Kidney glomerular epithelial cell (primary cell): Measurements from ENCODE around the gene PPP1R12B.
"Not testable (repeated sequence)": the region's sequence is repeated elsewhere in the genome, so short reads cannot be mapped to it uniquely, and the experiment has no call there.

Experiments used
- DNase-seq: peaks from one replicate; lab custom pipeline; 2025; lab: John Stamatoyannopoulos, UW

The PPP1R12B gene

DNA sequence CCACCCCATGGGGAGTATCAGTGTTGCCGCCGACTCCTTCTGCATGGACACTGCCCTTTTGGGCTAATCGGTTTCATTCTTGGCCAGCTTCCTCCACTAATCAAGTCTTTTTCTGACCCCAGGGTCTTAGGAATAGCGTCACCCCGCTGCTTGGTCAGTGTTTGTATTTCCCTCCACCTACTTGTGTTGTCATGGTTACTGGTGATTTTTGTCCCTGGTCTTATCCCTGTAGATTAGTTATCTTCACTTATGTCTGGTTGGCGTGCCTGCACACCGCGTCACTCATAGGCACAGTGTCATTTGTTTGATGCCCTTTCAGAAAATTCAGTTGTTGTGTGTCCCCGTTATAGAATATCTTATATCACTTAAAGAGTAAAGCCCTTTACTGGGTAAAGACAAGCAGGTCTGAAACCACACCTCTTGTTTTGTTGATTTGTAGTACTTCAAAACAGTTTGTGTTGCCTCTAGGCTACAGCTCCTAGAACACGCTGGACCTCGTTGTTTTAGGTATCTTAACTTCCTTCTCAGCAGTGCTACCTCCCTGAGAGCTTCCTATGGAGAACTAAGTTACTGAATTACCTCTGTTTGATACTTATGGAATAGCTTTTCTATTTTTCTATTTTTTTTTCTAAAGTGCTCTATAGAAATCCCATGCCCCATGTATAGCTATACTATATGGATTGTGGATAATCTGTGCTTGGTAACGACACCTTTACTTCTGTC lies 868 bp downstream of the PPP1R12B start:
- DNase-seq, result peak; percentile 50

DNA sequence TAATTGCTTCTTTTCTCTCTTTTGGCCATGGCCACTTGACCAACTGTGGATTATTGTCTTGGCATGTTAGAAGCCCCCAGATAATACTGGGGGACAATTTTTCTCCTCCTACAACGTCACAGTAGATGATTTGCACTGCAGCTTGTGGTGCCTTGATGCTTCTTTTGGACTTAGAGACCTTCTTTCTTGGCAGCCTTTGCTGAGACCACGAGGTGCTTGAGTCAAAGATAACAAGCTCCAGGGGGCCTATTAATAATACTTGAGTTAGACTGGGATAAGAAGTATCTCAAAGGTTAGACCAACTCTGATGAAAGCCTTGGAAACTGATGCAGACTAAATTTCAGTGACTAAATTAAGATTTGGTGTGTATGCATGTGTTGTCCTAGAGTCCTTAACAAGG lies 3.2 kb downstream of the PPP1R12B start:
- DNase-seq, result no peak

DNA sequence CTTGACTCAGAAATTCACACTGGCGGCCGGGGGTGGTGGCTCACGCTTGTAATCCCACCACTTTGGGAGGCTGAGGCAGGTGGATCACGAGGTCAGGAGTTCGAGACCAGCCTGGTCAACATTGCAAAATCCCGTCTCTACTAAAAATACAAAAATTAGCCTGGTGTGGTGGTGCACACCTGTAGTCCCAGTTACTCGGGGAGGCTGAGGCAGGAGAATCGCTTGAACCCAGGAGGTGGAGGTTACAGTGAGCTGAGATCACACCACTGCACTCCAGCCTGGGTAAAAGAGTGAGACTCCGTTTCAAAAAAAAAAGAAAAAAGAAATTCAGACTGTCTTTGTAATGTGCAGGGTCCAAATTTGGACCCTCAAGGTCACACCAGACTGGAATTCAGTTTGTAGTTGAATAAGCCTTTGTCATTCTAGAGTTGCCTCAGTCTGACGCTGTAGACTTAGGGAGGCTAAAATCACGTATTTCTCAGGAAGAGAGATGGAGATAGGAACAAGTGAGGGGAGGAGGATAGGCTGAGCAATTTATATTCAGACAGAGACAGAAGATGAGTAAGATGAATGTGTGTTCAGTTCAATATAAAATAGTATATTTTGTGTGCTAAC lies 4.2 kb downstream of the PPP1R12B start:
- not testable (repeated sequence) for DNase-seq

DNA sequence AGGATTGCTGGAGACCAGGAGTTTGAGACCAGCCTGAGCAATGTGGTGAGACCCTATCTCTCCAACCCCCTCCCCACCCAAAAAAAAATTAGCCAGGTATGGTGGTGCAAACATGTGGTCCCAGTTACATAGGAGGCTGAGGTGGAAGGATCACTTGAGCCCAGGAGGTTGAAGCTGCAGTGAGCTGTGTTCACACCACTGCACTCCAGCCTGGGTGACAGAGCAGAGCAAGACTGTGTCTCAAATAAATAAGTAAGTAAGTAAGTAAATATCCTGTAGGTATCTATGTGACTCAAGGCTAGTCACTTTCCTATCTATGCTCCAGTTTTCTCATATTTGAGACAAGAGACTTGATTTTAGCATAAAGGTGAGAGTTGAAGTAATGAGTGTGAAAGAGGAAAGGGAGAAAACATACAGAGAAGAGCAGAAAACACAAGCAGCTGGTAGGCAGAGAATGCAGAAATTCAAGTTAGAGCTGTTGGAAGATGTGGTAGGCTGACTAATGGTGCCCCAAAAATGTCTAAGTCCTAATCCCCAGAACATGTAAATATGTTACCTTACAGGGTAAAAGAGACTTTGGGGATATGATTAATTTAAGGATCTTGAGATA lies 7.5 kb downstream of the PPP1R12B start:
- DNase-seq, result no peak

DNA sequence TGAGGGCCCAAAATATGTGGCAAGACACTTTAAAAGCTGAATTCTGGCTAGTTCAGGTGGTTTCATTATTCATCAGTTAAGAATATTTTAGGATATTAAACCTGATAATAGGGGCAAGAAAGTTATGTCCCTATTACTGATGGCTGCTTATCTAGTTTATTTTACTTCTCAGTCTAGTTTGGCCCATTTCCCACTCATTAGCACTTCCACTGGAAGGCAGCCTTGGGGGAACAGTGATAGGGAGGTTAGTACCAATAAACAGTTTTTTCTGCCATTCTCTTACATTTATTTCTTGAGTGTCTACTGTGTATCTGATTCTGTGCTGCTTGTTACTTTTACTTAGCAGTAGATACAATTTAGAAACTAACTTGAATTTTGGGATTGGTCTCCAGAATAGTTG lies 9.0 kb downstream of the PPP1R12B start:
- DNase-seq, result no peak

DNA sequence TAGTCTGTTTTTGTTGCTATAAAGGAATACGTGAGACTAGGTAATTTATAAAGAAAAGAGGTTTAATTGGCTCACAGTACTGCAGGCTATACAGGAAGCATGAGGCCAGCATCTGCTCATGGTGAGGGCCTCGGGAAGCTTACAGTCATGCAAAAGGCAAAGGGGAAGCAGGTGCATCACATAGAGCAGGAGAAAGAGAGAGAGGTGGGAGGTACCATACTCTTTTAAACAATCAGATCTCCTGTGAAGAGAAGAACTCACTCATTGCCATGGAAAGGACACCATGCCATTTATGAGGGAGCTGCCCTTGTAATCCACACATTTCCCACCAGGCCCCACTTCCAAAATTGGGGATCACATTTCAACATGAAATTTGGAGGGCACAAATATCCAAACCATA lies 12.7 kb downstream of the PPP1R12B start:
- DNase-seq, result no peak

DNA sequence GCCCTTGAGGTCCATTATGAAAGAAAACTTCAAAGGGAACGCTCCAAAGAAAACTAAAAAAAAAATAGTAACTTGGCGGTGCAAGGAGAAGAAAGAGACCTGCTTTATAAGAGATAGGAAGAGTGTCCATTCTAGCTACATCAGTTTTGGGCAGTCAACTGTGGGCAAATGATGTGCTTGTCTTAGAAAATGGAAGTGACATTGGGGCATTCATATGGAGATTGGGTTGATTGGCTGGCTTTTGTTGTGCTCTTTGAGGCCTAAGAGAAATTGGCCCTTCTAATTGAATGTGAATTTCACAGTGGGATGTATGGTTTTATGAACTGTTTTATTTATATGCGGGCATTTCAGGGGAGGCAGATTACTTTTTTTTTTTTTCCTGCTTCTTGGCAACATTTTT lies 13.2 kb downstream of the PPP1R12B start:
- DNase-seq, result no peak

DNA sequence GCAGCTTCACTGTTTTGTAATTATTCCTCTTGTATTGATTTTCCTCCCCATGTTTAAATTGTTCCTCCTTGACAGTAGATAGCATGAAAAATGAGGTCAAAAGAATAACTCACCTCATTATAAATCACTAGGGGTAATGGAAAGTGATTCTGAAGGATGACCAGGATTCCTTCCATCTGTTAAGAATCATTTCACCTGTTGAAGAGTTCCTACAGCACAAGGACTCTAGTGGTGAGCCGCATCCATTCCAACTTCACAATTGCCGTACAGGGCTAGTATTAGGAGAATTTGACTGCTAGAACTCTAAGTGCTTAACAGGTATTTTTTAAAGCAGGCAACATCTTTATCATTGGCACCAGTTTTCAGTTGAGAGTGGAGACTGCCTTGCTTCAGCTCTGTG lies 13.7 kb downstream of the PPP1R12B start:
- no peak for DNase-seq

DNA sequence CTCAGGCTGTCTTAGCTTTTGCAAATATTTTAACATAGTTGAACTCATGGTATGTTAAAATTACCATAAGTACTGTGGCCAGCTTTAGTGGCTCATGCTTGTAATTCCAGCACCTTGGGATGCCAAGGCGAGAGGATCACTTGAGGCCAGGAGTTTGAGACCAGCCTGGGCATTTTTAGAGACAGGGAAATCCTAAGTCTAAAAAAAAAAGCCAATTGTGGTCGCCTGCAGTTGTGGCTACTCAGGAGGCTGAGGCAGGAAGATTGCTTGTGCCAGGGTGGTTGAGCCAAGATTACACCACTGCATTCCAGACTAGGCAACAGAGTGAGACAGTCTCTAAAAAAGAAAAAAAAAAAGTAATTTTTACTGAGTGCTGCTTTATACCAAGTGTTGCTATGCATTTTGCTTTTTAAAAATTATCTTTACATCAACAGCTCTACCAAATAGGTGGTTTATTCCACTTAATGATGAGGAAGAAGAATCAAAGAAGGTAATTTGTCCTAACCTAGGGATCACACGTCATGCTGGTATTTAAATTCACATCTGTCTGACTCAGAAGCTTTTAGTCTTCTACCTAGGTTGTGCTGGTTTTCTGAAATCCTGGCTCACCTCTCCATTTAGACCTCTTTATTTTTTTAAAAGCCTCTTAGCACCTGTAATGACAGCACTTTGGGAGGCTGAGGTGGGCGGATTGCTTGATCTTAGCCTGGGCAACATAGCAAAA lies 16.8 kb downstream of the PPP1R12B start:
- no peak for DNase-seq

DNA sequence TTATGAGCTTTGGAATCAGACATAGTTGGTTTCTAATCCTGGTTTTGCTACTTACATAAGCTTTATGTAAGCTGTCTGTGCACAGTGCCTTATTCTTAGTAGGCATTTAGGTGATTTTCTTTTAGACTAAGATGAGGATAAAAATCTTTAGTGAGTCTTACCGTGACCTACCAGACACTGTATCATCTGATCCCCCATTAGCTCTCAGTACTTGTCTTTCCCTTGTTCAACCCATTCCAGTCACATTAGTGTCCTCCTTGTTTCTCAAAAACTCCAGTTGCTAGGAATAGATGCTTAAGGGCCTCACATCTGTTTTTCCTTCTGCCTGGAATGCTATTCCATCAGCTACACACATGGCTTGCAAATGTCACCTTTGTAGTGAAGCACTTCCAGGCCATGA lies 18.8 kb downstream of the PPP1R12B start:
- no peak for DNase-seq

DNA sequence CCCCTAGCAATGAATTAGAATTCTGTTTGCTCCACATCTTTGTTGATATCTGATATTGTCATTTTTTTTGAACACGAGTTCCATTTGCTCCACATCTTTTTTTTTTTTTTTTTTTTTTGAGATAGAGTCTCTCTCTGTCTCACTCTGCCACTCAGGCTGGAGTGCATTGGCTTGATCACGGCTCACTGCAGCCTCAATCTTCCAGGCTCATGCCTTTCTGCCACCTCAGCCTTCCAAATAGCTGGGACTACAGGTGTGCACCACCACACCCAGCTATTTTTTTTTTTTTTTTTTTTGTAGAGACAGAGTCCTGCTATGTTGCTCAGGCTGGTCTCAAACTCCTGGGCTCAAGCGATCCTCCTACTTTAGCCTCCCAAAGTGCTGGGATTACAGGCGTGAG lies 22.4 kb downstream of the PPP1R12B start:
- not testable (repeated sequence) for DNase-seq

DNA sequence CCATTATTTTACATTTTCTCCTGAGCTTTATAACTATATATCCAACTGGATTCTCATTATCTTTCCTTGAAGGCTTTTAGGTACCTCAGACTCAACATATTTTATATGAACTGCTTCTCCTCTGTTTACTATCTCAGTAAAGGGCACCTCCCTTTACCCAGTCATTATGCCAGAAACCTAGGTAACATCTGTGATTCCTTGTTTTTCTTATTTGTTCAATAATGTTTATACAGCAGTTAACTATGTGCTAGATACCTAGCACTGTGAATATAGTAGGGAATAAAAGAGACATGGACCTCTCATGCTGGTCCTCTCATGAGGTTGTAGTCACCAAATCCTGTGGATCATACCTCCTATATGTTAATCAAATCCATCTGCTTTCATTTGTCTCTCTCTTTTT lies 25.6 kb downstream of the PPP1R12B start:
- no peak for DNase-seq

DNA sequence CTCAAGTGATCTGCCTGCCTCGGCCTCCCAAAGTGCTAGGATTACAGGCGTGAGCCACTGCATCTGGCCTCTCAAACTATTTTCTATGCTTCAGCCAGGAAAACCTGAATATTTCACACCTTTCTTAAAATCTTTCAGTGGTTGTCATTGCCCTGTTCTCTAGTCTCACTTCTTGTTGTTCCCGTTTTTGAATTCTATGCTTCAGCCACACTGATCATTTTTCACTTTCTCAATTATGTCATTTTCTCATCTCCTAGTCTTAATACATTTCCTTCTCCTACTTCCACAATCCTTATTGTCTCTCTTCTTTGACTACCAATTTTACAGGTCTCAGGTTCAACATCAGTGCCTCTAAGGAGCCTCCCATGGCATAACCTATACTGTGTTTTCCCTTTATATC lies 26.7 kb downstream of the PPP1R12B start:
- not testable (repeated sequence) for DNase-seq

DNA sequence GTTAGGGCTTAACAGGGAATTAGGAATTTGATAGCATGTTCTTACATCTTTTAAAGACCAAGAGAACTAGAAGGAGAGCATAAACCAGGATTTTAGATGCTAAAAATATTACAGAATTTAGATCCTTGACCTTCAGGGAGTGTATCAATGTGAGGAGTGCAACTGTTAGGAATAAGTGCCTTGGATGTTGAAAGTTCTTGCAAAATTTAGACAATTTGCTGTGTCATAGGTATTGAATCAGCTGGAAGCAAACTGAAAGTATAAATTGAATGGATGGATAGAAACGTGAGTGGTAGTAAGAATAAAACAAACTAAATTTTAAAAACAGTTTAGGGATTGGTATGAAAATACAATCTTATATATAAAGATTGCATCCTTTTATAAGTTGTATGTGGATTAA lies 27.7 kb downstream of the PPP1R12B start:
- no peak for DNase-seq

DNA sequence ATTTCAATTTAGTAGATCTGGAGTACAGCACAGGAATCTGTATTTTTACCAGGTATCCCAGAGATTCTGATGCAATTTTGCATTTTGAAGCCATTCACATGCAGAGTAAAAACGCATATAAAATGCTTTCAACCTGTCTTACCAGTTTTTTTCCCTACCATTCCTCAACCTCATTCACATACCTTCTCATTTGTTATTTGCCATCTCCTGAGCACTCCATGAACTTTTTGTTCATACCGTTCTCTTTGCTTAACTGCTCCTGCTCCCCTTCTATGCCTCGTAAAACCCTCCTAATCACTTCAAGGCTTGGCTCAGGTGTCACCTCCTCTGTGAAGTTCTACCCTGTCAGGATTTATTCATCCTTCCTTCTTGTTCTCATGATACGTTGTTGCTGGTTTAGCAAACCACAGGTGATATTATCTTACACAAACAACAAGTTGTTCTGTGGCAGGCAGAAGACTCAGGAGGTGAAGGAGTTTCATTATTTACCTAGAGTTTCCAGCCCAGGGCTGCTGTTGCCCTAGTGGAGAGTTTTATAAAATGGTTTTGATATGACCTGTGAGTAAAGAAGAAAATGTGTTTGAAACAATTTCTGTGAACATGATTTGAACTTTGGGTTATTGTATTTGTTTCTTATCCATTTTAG lies 31.5 kb downstream of the PPP1R12B start:
- peak; percentile 77 for DNase-seq

DNA sequence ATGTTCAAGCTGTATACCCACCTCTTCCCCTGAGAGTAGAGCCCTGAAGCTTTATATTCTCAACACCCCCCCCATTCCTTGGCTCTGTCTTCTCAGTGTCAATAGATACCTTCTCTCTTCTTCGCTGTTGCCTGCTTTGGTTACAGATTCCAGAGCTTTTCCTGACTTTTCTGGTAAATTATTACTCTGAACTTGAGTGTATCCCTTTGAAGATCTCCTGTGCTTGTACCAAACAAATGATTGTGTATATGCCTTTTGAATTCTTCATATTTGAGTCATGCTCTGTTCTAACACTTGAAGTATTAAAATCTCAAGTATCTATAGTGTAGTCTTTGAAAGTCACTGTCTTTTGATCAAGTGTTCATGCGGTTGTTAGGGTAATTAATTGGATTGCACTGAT lies 32.0 kb downstream of the PPP1R12B start:
- DNase-seq, result peak; percentile 77

DNA sequence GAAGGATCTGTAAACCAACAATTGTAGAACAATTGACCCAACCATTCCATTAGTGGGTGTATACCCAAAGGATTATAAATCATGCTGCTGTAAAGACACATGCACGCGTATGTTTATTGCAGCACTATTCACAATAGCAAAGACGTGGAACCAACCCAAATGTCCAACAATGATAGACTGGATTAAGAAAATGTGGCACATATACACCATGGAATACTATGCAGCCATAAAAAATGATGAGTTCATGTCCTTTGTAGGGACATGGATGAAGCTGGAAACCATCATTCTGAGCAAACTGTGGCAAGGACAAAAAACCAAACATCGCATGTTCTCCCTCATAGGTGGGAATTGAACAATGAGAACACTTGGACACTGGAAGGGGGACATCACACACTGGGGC lies 33.4 kb downstream of the PPP1R12B start:
- not testable (repeated sequence) for DNase-seq

DNA sequence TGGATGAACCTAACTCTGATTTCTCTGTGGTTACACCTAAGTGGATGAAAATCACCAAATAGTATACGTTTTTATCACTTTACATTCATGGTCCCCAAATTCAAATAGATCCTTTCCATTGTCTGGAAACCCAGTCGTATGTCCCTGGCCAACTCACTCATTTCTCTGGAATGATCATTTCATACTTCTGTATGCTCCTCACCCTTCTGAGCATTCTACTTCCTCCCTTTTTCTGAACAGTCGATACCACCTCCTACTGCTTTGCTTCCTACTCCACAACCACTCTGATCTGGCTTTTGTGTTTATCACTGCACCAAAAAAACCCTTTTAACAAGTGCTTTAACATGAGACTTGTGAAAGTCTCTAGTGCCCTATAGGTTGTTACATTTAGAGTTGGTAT lies 47.3 kb downstream of the PPP1R12B start:
- not testable (repeated sequence) for DNase-seq

DNA sequence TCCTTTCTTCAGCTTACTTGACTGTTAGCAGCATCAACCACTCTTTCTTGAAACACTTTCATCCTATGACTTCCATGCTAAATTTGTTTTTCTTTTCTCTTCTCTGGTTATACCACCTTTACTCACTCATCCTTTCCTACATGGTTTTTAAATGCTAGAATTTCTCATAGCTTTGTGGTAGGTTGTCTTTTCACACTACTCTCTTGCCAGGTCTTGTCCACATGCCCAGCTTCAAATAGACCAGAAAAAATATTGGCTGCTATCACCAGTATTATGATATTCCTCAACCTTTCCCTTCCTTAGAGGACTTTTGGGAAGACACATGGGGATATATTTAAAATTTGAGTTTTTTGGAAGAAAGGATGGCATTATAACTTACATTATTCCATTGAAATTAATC lies 48.8 kb downstream of the PPP1R12B start:
- DNase-seq, result no peak

DNA sequence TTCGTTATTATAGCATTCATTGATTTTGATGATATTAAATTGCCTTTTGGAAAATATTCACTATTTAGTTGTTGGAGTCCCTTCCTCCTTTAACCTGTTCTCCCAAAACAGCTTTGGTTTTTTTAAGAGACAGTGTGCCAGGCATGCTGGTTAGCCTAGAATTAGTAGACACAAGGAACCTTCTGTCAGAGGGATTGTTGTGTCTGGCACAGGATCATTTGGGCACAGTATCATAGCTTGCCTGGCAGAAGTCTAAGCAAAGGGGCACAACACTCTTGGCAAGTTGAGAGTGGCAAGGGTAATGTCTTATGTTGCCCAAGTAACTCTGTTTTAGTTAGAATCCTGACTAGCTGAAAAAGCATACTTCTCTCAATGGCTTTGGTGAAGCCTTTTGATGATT lies 49.9 kb downstream of the PPP1R12B start:
- not testable (repeated sequence) for DNase-seq

DNA sequence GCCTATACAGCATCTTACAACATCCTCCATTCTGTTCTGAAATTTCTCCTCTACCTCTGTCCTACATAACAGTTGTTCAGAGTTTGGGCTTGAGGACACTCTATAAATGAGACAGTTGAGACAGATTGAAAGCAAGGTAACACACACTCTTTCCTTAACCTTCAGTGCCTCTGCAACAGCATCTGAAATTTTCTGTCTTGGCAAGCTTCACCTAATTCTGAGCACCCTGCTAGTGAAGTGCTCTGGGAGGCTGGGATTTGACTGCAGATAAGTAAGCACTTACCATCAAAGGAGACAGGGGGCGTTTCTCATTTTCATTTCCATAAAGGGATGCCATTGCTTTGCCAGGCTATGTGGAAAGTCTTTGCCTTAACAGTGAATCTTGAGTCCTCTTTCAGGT lies 53.3 kb downstream of the PPP1R12B start:
- DNase-seq, result not testable (repeated sequence)

DNA sequence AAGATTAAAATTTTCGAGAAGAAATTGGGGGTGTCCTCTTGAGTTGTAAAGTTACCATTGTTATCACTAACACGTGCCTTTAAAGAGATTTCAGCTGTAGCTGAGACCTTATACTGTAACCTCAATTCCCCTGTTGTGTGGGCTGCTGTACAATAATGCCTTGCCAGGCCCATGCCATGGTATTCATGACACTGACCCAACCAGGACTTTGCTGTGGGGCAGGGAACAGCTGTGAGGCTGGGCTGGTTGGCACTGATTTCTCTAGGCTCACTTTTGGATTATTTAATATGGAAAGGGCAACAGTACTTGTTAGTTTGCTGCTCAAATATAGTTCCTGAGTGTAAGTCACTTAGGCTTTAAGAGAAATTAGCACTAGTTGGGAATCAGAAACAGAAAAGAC lies 54.9 kb downstream of the PPP1R12B start:
- not testable (repeated sequence) for DNase-seq
